ENCODE measurements around the gene NDUFB8.

DNA sequence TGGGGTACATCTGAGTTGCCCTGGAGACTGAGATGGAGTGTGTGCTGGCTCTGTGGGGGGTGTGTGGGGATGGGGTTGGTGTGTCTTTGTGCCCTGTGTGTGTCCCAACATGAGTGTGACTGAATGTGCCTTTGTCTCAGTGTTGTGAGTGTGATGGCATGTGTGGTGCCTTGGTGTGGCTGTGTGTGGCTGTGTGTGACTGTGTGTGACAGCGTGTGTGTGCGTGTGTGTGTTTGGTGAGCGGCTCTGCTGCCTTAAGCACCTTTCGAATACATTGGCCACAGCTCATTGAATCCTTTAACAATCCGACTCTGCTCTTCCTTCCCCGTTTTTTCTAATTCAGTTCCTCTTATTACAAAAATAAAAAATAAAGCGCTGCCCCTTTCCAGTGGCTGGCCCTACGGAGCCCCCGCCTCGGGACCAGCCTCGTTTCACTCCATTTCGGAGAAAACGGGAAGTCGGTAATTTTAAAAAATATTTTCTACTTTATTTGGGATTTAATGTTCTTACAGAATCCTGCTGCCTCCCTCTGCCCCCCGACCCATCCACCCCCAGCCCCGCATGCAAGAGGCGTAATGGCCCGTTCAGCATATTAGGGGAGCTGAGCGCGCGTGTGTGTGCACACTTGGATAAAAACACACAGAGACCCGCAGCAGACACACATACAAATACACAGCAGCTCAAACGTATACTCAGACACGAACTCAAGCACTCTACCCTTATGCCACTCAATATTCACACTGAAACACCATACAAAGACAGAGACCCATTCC lies 41.6 kb upstream of the NDUFB8 start:
- TF ChIP-seq CTCF (IDR thresholded peaks at IDR 0.05; ENCODE audit: low read length) (no peak), EZH2 (IDR thresholded peaks at IDR 0.05; ENCODE audit: borderline replicate concordance, low read length) (no peak)

Data from OCI-LY1 (cell line).